ENCODE results near the gene OTUD7B.
"Not testable (repeated sequence)": the region's sequence is repeated elsewhere in the genome, so short reads cannot be mapped to it uniquely, and the experiment has no call there.

OTUD7B gene

DNA sequence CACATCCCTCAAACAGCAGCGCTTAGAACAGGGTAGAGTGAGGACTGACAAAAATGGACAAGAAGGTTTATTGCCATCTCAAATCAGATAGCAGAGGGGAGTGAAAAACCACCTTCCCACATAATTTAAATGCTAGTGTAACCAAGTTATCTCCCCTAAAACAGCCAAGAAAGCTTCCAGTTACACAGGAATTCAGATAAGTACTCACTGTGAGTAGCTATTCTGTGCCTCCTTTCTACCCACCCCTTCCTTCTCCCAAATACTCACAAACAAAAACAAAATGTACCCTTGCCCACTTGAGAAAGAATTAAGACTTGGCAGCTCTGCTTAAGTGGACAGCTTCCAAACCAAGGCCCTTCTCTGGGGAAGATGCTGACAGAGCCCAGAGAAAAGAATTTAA lies 9.1 kb downstream of the OTUD7B start:
- no peak for DNase-seq

DNA sequence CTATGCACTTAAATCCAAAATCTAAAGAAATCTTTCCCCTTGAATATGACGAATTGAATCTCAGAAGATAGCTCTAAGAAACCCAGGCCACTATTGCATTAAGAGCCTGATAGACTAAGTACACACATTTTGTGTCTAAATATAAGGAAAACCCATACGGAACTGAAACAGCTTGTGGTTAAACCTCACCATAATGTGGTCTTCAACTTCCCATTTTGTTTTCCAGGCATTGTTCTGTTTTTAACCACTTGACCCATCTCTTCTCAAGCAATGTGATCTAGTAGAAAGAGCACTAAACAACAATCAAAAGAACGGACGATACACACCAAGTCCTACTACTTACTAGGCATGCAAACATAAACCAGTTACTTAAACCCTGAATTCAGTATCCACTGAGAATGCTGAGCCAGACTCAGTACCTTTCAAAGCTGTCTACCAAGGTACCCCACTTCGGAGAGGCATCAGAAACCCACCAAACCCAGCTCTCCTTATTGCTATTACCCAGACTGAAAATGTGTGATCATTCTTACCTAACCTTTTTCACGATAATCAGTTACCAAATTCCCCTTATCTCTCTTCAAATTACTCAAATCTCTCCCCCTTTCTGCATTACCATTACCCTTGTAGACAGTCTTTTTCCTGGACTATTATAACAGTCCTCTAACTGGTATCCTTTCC lies 12.8 kb downstream of the OTUD7B start:
- no peak for DNase-seq

DNA sequence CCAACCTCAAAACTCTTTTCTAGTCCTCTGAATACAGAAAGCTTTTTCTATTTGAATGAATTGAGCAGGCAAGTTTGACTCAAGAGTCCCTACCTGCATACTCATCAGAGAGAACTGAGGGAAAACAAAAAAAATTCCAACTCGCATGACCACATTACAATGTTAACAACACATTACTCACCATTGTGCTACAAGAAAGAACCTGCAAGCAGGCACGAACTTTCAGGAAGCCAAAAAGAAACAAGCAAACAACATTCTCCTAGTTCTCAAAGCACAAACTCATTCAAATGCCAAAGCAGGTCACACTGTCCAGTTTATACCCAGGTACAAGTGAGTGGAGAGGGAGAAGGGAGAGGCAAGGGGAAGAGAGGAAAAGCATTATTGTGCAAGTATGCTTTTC lies 14.6 kb downstream of the OTUD7B start:
- DNase-seq = no peak

DNA sequence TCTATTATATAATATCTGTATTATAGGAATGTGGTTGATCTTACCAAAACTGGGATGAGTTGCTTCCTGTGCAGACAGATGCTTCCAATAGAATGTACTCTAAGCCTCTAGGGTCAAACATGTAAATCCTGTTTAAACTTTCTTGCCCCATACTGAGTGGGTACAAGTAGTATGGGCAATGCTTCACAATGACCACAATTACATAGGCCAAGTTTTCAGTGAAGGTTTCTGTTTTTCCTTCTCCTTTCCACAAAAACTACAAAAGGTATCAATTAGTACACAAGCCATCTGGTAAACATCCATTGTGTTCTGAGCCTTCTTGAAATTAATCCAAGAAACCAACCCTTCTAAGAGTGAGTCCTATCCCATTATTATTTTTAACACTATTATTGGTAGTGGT lies 16.8 kb downstream of the OTUD7B start:
- no peak for DNase-seq

DNA sequence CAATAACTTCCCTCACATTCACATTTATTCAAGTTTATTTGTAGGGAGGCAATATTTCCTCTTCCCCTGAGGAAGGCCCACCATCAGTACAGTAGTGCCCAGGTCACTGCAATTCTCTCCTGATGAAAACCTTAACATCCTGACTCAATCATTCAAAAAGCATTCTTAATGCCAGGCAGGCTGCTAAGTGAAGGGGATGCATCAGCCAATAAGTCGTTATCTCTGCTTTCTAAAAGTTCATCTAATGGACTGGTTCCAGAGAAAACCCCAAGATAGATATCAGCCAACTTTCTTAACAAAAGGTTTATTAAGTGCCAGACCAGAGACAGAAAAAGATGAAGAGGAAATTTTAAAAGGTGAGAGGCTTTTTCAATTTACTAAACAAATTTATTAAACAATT lies 17.3 kb downstream of the OTUD7B start:
- no peak for DNase-seq

DNA sequence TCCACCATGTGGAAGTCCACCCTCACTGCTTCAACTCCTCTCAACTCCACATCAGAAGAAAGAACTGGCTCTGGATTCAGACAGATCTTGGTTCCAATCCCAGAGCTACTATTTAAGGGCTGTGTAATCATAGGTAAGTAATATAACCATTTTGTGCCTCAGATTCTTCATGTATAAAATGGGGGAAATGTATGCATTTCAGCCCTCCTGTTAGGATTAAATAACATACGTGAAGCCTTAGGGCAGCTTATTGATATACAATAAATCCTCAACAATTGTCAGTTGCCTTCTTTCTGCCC lies 23.3 kb downstream of the OTUD7B start:
- DNase-seq = no peak

DNA sequence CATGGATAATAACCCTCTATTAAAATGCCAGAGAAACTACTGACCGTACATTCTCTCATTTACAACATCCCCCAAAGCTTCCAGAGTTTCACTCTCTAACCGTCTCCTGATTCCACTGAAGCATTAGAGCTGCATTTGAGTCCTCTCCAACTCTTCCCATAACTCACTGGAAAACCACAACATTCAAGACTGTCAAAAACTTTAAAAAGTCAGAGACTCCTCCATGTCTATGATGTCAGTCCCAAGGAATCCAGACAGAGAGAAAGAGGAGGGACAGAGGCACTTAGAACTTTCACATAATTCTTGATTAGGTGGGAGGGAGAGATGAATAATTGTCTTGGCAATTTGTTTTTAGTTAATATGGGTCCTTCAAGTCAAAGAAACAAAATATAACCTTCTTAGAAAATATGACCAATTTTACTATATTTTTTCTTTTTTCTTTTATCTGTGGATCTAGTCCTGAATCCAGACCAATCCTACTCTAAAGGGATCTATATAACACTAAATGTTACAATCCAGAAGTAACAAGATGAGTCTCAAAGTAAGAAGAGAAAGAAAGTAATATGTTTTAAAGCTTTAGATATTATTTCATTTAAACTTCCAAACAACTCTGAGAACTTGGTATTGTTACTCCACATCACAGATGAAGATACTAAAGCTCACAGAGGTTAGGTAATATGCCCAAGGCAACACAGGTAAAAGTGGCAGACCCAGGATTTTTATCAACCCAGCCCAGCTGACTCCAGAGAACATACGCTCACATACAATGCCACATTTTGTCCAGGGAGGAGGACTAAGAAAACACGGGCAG lies 23.8 kb downstream of the OTUD7B start:
- no peak for DNase-seq

DNA sequence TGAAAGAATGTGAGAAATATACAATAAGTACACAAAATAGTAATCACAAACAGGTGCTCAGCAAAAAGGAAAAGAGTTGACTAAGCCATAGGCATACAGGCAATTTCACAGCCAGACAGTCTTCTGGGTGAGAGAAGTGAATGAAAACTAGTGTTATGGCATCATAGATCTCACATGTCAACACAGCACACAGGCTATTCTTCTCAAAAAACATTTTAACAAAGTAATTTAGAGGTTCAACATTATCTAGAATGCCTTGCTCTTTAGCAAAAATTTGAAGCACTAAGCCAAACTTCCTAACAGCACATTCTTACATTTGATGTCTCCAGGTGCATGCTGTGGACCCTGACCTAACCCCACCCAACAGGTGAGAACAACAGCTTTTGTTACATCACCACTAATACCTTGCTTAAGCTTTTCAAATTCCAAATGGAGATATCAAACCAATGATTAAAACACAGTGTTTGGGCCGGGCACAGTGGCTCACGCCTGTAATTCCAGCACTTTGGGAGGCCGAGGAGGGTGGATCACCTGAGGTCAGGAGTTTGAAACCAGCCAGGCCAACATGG lies 30.5 kb downstream of the OTUD7B start:
- no peak for DNase-seq

DNA sequence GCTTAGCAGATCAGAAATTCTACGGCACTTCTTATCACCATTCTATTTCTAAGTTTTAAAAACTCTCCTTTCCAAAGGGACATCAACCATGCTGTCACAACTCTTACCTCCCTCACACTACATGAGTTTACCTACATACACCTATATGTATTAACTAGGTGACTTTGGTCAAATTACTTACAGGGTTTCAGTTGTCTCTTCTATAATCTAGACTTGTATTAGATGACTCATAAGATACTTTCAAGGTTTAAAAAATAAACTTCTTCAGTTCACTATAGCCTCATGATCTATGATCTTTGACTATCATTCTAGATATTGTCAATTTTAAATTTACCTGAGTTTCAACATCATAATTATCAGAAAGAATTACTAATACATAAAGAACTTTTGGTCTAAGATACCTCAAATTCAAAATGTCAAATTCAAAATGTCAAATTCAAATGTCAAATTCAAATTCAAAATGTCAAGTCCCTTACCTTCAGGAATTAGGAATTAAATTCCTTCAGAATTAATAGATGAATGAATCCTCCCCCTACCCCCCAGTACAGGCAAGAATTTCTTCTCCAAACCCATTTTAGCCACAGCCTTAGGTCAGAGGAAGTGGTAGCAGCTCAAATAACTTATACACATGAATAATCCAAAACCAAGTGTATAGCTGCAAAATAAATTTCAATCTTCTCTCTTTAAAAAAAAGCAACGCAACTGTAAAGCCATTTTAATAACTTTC lies 31.1 kb downstream of the OTUD7B start:
- no peak for DNase-seq

DNA sequence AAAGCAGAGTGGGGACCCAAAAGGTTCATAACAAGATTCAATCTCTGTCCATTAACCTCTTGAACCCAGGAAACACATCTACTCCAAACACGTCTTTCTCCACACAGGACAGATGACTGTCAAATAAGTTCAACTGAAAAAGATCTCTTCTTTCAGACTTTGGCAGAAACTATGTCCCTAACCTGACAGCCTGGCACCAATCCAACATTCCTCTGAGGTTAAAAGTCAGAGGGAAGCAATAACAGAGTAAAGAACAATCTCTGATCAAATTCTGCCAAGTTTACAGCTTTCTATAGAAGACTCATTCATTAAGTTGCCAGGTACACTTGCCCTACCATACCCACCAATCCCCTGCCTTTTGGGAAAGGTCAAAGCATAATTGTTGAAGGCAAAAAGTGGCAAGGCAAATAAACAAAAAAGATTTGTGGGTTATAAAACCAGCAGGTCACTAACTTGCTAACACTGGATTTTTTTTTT lies 31.9 kb downstream of the OTUD7B start:
- no peak for DNase-seq

DNA sequence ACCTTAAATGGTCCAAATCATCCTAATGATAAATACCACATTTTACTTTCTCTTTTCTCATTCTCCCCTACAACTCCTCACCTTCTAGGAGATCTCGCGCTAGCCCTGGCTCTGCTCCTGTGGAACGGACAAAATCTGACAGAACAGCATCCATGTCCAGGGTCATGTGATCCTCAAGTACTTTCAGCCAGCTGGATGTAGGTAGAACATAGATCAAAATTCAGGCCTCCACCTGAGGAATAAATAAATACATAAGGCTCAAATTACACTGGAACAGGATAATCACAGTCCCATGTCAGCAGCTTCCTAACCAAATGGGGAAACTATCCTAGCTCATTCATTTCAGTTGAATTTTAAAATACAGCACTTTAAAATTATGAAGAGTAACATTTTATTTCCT lies 33.2 kb downstream of the OTUD7B start:
- DNase-seq = peak; percentile 87

DNA sequence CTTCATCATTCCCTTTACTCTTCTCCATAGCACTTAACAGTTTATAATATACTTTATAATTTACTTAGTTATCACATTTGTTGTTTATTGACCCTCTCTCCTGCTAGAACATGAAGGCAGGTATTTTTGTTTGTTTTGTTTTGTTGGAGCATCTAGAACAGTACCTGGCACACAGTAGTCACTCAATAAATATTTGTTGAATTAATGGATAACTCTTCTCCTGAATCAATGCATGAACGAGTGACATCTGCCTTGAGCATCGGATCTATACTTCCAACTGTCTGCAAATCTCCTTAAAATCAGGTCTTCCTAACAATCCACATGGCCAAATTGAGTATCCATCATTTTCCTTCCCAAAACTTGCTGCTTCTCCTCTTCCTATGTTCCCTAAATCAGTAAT lies 38.0 kb downstream of the OTUD7B start:
- DNase-seq = no peak

DNA sequence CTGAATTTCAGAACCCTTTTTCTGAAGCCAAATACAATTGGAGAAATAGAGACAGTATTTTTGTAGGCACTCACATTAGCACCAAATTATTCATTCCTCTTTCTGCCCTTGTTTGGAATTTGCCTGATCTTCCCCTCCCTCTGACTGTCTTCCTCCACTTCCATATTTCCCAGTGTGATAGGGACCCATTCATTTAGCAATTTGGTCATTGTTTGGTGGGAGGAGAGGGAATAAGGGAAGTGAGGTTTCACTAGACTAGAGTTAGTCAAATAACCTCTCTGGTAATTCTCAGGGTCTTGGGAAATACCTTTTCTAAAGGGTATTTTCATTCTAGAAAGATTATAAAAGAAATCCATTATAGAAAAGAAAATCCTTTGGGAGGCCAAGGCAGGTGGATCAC lies 42.9 kb downstream of the OTUD7B start:
- no peak for DNase-seq

DNA sequence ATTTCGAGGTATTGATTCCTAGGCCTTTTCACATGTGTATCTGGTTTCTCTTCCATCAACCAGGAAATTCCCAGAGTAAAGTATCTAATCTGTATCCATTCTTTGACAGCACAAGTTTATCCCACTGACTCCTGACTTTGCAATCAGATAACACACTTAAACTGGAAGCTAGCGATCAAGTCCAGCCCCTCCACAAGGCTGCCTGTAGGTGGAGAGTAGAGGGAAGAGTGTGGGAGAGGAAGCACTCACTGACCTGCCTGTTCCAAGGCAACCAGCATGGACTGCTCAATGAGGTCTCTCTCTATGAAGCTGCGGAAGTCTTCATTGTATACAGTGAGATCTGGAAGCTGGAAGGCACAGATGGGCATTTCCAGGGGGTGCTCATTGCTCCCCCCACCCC lies 43.5 kb downstream of the OTUD7B start:
- DNase-seq = no peak

DNA sequence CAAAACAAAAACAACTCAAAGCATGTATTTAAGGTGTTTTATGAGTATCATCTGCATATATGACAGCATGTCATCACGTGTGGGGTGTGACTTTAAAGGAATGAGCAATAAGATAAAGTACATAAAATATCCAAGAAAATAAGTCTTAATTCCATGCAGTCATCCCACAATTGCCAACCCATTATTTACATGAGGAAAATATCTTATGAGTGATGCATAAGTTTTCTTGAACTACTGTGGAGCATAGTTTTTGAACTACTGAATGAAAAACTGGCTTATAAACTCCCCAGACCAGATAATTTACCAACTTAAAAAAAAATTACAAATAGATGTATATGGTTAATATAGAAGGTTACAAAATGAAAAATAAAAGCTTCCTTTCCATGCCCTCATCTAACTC lies 44.1 kb downstream of the OTUD7B start:
- no peak for DNase-seq

DNA sequence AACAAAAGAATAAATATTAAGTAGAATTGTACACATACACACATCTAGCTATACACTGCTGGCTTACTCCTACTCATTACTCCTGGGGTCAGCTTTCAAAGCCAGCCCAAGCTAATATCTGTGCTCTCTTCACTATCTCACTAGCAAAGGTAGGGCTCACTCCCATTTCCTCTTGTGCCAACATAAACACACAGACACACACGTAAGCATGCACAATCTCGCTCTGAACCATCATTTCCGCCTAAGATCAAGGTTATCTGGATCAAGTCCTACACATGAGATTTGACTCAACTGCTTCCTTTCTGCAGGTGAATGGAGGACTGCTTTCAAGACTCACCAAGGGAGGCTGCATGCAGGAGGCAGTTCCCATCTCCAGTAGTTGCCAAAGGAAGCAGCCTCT lies 45.1 kb downstream of the OTUD7B start:
- DNase-seq = no peak

DNA sequence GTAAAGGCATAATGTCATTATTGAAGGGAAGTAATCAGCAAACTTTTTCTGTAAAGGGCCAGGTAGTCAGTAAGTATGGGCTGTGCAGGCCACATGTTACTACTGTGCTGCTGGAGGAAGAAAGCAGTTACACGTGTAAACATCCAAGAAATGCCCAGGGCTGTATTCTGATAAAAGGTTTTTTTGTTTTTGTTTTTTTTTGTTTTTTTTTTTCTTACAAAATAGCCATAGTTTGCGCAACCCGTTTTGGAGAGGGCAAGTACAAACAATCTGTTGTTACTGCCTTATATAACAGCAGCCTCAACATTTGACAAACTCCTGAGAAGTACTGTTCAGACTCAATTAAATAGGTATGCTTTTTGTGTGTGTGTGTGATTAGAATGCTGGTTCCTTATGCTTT lies 47.2 kb downstream of the OTUD7B start:
- no peak for DNase-seq

DNA sequence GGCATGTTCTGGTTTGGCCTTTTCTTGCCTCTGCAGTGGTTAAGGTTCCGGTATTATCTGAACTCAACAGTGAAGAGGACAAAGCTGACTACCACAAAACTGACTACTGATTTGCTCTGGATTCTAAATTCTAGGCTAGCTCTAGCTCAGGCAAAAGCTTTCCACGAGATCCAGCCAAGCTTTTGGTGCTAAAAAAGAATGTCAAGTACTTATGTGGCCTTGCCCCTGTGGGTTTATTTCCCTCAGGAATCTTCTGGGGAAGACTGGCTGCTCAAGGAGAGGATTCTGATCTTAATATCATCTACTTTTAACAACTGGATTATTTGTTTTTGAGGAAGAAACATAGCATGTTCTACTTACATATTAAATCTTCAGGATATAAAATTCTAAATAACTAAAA lies 47.8 kb downstream of the OTUD7B start:
- DNase-seq = no peak

DNA sequence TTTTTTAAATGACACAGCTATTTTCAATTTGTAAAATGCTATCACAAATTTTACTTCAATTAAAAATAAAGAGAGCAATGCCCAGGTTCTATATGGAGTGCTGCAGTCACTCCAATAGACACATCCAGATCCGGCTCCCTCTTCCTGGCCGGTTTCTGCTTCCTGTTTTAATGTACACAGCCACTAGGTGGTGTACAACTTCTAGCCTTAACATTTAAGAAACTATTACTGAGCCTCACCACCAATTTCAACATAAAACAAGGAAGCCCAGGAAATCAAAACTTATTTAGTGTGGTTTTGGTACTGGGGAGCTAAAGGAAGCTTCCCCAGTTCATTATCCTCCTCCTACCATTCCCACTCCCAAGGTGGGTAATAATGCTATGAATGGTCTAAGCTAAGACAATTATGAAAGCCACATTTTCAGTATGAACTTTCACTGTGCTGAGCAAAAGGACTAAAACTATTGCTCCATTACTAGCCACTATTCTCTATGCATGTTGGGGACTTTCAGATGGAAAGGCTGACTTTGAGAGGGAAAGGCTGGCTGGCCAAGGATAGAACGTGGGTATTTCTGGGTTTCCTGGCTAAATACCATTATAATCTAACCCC lies 48.4 kb downstream of the OTUD7B start:
- DNase-seq = peak; percentile 57

DNA sequence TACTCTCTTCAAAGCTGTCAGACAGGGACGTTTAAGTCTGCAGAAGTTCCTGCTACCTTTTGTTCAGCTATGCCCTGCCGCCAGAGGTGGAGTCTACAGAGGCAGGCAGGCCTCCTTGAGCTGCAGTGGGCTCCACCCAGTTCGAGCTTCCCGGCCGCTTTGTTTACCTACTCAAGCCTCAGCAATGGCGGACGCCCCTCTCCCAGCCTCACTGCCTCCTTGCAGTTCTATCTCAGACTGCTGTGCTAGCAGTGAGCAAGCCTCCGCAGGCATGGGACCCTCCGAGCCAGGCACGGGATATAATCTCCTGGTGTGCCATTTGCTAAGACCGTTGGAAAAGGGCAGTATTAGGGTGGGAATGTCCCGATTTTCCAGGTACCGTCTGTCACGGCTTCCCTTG lies 53.0 kb downstream of the OTUD7B start:
- not testable (repeated sequence) for DNase-seq

DNA sequence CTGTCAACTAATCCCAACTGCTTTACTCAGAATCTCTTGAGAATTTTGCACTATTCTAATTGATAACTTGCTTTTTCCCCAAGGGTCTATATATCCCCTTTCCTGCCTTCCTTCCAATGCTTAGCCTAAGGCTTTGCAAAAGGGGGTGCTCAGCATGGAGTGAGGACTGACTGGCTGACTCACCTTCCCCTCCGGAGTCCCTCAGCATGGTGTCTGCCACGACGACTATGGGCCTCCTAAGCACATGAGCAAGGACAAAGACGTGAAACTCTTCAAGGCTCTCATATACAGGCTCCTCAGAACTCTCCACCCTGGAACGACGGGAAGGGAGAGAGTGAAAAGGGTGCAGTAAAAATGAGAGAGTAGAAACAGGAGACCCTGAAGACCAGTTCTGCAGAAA lies 60.6 kb downstream of the OTUD7B start:
- DNase-seq = no peak

DNA sequence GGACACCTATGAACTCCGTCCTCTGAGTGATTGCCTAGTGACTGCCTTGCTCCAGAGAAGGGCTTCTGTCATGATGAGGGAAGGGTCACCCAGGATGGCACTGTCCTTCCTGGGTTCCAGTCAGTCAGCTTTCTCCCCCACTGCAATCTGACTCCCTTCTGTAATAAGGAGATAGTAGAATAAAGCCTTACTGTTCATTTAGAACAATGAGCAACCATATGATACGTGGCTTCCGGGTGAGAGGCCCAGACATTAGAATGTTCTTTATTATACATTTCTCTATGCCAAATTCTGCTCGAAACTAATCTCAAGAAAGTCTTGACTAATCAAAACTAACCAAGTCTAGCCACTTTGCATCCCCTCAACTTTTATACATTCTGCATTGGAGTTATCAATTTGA lies 65.3 kb downstream of the OTUD7B start:
- DNase-seq = no peak

DNA sequence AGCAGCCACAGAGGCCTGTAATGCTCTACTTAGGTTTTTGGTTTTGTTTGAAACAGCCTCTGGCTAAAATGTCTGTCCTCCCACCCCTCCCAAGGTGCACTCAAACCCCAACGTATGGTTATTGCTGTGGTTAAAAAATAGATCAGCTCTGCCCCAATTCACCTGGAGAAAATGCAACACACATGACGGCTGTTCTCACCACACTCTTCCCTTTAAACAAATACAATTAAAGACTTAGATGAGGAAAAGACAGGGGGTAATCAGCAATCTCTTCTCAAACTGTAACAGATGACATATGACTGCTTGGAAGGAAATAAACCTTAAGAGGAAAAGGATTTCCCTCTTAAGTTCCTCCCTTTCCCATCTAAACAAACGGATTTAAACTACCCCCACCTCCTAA lies 67.6 kb downstream of the OTUD7B start:
- no peak for DNase-seq

Measured in NCI-H2029 treated with DMSO at 0.1 percent for 48 hours (cell line).